ENCODE results near the gene NCAPG.

The NCAPG gene

DNA sequence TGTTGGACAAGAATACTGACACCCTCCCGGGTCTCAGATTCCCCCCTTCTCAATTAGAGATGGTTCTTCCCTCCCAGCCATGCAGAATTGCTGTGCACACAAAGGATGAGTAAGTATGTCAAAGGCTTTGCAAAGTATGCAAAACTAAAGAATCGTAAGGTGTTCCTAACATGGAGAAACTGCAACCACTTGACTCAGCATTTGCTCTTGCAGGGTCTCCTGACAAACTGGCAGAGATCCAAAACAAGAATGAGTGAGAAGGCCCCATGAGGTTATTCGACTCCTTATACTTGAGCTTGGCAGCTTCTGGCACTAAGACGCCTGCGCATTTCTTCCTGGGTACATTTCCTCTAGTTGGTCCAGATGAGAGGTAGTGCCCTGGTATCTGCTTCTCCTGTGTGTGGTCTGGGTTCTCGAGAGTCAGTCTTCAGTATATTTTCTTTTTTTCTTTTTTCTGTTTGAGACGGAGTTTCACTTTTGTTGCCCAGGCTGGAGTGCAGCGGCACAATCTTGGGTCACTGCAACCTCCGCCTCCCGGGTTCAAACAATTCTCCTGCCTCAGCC, 37.6 kb upstream of the NCAPG start:
- Histone ChIP-seq H3K27me3 (peaks cover under 1% of the 10 kb centered on the region), H3K4me1 (ENCODE audit: control insufficient read depth in 1 of 2, insufficient read depth in 1 of 2, low read depth in 1 of 2, low read length in 1 of 2) (no peaks in the 10 kb centered on the region), H3K36me3 (no peaks in the 10 kb centered on the region), H3K4me3 (ENCODE audit: low read depth in 1 of 2, low read length in 1 of 2) (no peak overlapping the region), H3K9me3 (no peaks in the 10 kb centered on the region), H3K27ac (no peak overlapping the region)
- TF ChIP-seq, protein P1, sequence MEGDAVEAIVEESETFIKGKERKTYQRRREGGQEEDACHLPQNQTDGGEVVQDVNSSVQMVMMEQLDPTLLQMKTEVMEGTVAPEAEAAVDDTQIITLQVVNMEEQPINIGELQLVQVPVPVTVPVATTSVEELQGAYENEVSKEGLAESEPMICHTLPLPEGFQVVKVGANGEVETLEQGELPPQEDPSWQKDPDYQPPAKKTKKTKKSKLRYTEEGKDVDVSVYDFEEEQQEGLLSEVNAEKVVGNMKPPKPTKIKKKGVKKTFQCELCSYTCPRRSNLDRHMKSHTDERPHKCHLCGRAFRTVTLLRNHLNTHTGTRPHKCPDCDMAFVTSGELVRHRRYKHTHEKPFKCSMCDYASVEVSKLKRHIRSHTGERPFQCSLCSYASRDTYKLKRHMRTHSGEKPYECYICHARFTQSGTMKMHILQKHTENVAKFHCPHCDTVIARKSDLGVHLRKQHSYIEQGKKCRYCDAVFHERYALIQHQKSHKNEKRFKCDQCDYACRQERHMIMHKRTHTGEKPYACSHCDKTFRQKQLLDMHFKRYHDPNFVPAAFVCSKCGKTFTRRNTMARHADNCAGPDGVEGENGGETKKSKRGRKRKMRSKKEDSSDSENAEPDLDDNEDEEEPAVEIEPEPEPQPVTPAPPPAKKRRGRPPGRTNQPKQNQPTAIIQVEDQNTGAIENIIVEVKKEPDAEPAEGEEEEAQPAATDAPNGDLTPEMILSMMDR (IDR thresholded peaks at IDR 0.05): no peak

DNA sequence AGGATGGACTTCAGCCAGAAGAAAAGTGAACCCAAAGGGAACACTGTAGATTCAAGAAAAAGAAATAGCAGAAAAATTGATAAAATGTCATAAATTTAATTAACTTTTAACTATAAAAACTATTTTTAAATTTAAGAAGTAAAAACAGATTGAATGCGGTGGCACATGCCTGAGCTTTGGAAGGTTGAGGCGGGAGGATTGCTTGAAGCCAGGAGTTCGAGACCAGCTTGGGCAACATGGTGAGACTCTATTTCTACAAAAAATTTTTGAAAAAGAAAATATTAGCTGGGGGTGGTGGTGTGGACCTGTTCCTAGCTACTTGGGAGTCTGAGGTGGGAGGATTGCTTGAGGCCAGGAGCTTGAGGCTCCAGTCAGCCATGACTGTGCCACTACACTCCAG, 32.3 kb upstream of the NCAPG start:
- no peak overlapping the region for H3K27ac ChIP-seq
- TF ChIP-seq, protein P1 (IDR thresholded peaks at IDR 0.05): no peak
- H3K27me3 ChIP-seq: peaks cover 53% of the 10 kb centered on the region
- H3K36me3 ChIP-seq: no peaks in the 10 kb centered on the region
- H3K9me3 ChIP-seq: no peaks in the 10 kb centered on the region
- no peak overlapping the region for H3K4me3 ChIP-seq (ENCODE audit: low read depth in 1 of 2, low read length in 1 of 2)
- H3K4me1 ChIP-seq (ENCODE audit: control insufficient read depth in 1 of 2, insufficient read depth in 1 of 2, low read depth in 1 of 2, low read length in 1 of 2): peaks cover 5 to 7% of the 10 kb centered on the region in 2 experiments

DNA sequence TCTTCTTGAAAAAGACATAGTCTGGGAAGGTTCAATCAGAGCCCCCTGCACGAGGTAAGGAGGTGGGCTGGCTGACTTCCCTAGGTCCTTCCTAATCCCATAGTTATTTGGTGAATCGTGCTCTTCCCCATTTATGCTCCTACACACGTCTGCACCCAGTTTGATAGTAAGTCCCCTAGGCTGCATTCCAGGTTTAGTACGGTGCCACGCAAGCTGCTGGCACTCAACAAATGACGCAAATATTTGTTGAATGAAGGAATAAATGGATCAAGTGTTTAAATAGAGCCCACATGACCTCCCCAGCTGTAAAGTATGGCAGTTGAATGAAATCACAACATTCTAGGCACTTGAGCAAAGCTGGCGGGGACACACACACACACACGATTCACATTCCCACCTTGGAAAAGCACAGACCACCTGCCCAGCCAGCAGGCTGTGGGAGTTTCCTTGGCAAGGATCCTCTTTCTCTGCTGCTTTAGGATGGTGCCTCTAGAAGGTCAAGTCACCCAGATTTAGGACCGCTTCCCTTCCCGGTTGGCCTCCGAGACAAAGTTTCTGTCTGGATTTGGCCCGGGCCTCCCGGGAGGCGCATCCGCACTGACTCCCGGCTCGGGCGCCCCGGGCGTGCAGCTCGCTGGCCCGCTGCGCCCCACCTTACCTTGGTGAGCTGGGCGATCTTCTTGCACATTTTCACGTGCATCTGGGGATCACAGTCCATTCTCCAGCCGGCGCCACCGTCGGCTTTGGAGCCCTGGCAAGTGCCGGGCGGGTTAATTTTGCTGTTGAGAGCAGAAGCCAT, 30.1 kb upstream of the NCAPG start:
- TF ChIP-seq, protein P1 (IDR thresholded peaks at IDR 0.05): no peak
- peaks cover 66% of the 10 kb centered on the region for H3K27me3 ChIP-seq
- H3K4me1 ChIP-seq (ENCODE audit: control insufficient read depth in 1 of 2, insufficient read depth in 1 of 2, low read depth in 1 of 2, low read length in 1 of 2): peaks cover 5 to 11% of the 10 kb centered on the region in 2 experiments
- no peak overlapping the region for H3K4me3 ChIP-seq (ENCODE audit: low read depth in 1 of 2, low read length in 1 of 2)
- no peaks in the 10 kb centered on the region for H3K36me3 ChIP-seq
- H3K27ac ChIP-seq: no peak overlapping the region
- no peaks in the 10 kb centered on the region for H3K9me3 ChIP-seq

DNA sequence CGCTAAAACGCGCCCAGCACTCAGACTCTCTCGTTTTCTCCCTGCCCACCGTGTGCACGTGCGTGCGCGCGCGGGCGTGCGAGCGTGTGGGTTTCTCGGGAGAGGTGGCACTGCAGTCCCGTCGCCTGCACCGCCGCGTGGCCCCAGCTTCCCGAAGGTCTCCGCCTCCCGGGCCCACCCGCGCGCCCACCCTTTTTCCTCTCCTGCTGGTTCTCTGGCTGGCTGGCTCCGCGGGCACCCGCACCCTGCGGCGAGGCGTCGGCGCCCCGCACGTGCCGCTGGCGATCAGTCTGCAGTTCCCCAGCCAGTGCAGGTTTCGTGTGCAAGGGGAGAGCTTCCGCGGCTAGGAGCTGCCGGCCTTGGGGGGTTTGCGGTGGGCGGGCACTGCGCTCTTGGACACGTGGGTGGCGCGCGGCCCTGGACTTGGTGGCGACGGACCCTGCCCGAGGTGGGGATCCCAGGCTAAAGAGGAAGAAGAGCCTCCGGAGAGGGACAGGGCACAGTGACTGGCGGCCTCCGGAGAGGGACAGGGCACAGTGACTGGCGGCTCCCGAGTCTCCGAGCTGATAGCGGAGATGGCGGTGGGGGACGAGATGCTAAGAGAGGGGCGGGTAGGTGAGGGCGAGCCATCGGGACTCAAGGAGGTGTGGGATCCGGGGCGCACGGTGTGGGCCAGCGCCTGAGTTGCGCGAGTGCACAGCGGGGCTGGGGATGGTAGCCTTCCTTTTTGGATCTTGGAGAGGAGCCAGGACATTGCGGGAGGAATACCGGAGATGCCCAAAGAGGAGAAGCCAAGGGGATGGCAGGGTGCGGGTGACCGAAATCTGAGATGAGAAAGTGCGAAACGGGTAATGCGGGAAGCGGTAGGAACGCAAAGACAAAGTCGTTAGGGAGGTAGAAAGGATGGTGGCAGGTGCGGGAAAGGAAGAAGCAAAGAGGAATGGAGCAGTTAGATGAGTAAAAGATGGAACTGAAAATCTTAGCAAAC, 29.2 kb upstream of the NCAPG start, which contains the start of gene FAM184B:
Gene FAM184B (minus strand): TSS at position 322 of the 988 bp plus-strand sequence. CDS start 322 bp downstream, outside the sequence.
- H3K27ac ChIP-seq: no peak within 1 kb of the TSS
- H3K4me1 ChIP-seq (ENCODE audit: control insufficient read depth in 1 of 2, insufficient read depth in 1 of 2, low read depth in 1 of 2, low read length in 1 of 2): peaks cover 5 to 11% of the 10 kb centered on the region in 2 experiments
- TF ChIP-seq, protein P1 (IDR thresholded peaks at IDR 0.05): no peak
- no peak within 1 kb of the TSS for H3K4me3 ChIP-seq (ENCODE audit: low read depth in 1 of 2, low read length in 1 of 2)
- H3K27me3 ChIP-seq: peaks cover 75% of the 10 kb centered on the region
- H3K9me3 ChIP-seq: no peaks in the 10 kb centered on the region
- no peaks in the 10 kb centered on the region for H3K36me3 ChIP-seq

DNA sequence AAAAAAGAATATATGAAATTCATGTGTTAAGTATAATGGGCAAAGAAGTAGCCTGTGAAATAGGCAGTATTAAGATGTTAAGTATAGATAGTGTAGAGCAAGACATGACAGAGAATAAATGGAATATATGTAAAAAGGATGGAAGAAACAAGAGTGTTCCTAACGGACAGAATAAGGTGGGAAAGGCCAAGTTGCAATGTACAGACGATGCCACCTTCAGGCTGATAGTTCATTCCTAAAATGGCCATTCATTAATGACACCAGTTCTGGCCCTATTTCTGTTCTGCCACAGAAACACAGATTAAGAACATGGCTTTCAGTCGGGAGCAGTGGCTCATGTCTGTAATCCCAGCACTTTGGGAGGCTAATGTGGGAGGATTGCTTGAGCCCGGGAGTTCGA, 24.9 kb upstream of the NCAPG start:
- TF ChIP-seq, protein P1 (IDR thresholded peaks at IDR 0.05): no peak
- Histone ChIP-seq H3K36me3 (no peaks in the 10 kb centered on the region), H3K4me1 (ENCODE audit: control insufficient read depth in 1 of 2, insufficient read depth in 1 of 2, low read depth in 1 of 2, low read length in 1 of 2) (peaks cover 4 to 11% of the 10 kb centered on the region in 2 experiments), H3K9me3 (no peaks in the 10 kb centered on the region), H3K27me3 (peaks cover 57% of the 10 kb centered on the region), H3K4me3 (ENCODE audit: low read depth in 1 of 2, low read length in 1 of 2) (no peak overlapping the region), H3K27ac (no peak overlapping the region)
